ENCODE data around the gene ING4. TPM values are rescaled to one million over a fixed set of nuclear protein-coding genes. Genes with fewer than 3 reads are reported as not detected.

The ING4 gene
- total RNA-seq, 2 donors from 2014 or later, result 23.0 to 25.9 TPM

GRCh38 chr12:6691473-6691872, 28.6 kb upstream of the ING4 start:
- intact Hi-C loops (cut with DNase I), result no loop called here
- no peak for DNase-seq (ENCODE audit: low spot score)

- intact Hi-C loops (cut with DNase I), result loop anchor here in 1 of 2 donors (1.0 kb wide), 1 partner anchor 26 kb away; the partner anchor contains the start of gene ING4
- DNase-seq (ENCODE audit: low spot score), result peak; percentile 99
Observed at GRCh38 chr12:6688999-6689882, 26.3 kb upstream of the ING4 start, which contains the start of gene ZNF384. Gene ZNF384 (minus strand): TSS chr12:6689375. CDS start chr12:6679520, 9,855 bp downstream.

- intact Hi-C loops (cut with DNase I), result no loop called here
- no peak for DNase-seq (ENCODE audit: low spot score)
Observed at GRCh38 chr12:6688543-6688998, 25.7 kb upstream of the ING4 start.

- intact Hi-C loops (cut with DNase I), result no loop called here
- DNase-seq (ENCODE audit: low spot score), result no peak
Observed at GRCh38 chr12:6685814-6686213, 22.9 kb upstream of the ING4 start.

GRCh38 chr12:6684609-6685008, 21.7 kb upstream of the ING4 start:
- DNase-seq (ENCODE audit: low spot score), result no peak
- intact Hi-C loops (cut with DNase I), result no loop called here

GRCh38 chr12:6676962-6677361, 14.0 kb upstream of the ING4 start:
- intact Hi-C loops (cut with DNase I), result no loop called here
- DNase-seq (ENCODE audit: low spot score), result no peak

- intact Hi-C loops (cut with DNase I), result no loop called here
- DNase-seq (ENCODE audit: low spot score), result no peak
Observed at GRCh38 chr12:6672143-6672542, 9.2 kb upstream of the ING4 start.

GRCh38 chr12:6667559-6668210, 4.8 kb upstream of the ING4 start:
- DNase-seq (ENCODE audit: low spot score), result no peak
- intact Hi-C loops (cut with DNase I), result loop anchor here in 1 of 2 donors (5.0 kb wide), 2 partner anchors 50 to 440 kb away; partner anchors contain the start of gene C1RL

GRCh38 chr12:6666211-6666610, 3.3 kb upstream of the ING4 start:
- intact Hi-C loops (cut with DNase I), result loop anchor here in 1 of 2 donors (5.0 kb wide), 2 partner anchors 49 to 441 kb away; partner anchors contain the start of gene C1RL
- DNase-seq (ENCODE audit: low spot score), result no peak

GRCh38 chr12:6664902-6665301, 2.0 kb upstream of the ING4 start:
- intact Hi-C loops (cut with DNase I), result loop anchor here in 1 of 2 donors (5.0 kb wide), 2 partner anchors 48 to 442 kb away; partner anchors contain the start of gene C1RL
- DNase-seq (ENCODE audit: low spot score), result no peak

GRCh38 chr12:6662602-6662905, 365 bp downstream of the ING4 start:
- no peak for DNase-seq (ENCODE audit: low spot score)
- intact Hi-C loops (cut with DNase I), result no loop called here

GRCh38 chr12:6653987-6654386, 8.9 kb downstream of the ING4 start:
- intact Hi-C loops (cut with DNase I), result no loop called here

GRCh38 chr12:6653342-6653741, 9.6 kb downstream of the ING4 start:
- intact Hi-C loops (cut with DNase I), result no loop called here
- DNase-seq (ENCODE audit: low spot score), result no peak

More at GRCh38 chr12:6653987-6654386, 8.9 kb downstream of the ING4 start:
- no peak for DNase-seq (ENCODE audit: low spot score)

GRCh38 chr12:6652391-6652790, 10.5 kb downstream of the ING4 start:
- no peak for DNase-seq (ENCODE audit: low spot score)
- intact Hi-C loops (cut with DNase I), result no loop called here

GRCh38 chr12:6650832-6651231, 12.1 kb downstream of the ING4 start:
- DNase-seq (ENCODE audit: low spot score), result peak; percentile 40
- intact Hi-C loops (cut with DNase I), result no loop called here

- peak; percentile 94 for DNase-seq (ENCODE audit: low spot score)
- intact Hi-C loops (cut with DNase I), result loop anchor here in 1 of 2 donors (10.0 kb wide), 1 partner anchor 82 kb away; the partner anchor contains the start of gene NOP2
Observed at GRCh38 chr12:6647083-6647604, 15.8 kb downstream of the ING4 start, which contains the start of gene ACRBP. Gene ACRBP (minus strand): TSS chr12:6647432. CDS start chr12:6647366, 66 bp downstream.

- intact Hi-C loops (cut with DNase I), result loop anchor here in 1 of 2 donors (10.0 kb wide), 1 partner anchor 82 kb away; the partner anchor contains the start of gene NOP2
- DNase-seq (ENCODE audit: low spot score), result no peak
Observed at GRCh38 chr12:6646276-6647082, 16.4 kb downstream of the ING4 start.

GRCh38 chr12:6644903-6645302, 18.0 kb downstream of the ING4 start:
- intact Hi-C loops (cut with DNase I), result loop anchor here in 1 of 2 donors (10.0 kb wide), 1 partner anchor 80 kb away; the partner anchor contains the start of gene NOP2
- no peak for DNase-seq (ENCODE audit: low spot score)

- intact Hi-C loops (cut with DNase I), result loop anchor here in 1 of 2 donors (10.0 kb wide), 1 partner anchor 79 kb away; the partner anchor contains the start of gene NOP2
- no peak for DNase-seq (ENCODE audit: low spot score)
Observed at GRCh38 chr12:6644257-6644596, 18.7 kb downstream of the ING4 start.
